ENCODE data around the gene MT1X. TPM values are rescaled to one million over a fixed set of nuclear protein-coding genes. Genes with fewer than 3 reads are reported as not detected.
"Not testable (repeated sequence)": the region's sequence is repeated elsewhere in the genome, so short reads cannot be mapped to it uniquely, and the experiment has no call there.

Gene MT1X
- total RNA-seq, 1 donor from 2014 or later: 14.5 TPM

- DNase-seq: no peak
Measured at GRCh38 chr16:56713794-56714193, 31.5 kb downstream of the MT1X start.

- DNase-seq: no peak
Measured at GRCh38 chr16:56715126-56715525, 32.9 kb downstream of the MT1X start.

GRCh38 chr16:56716761-56717160, 34.5 kb downstream of the MT1X start:
- DNase-seq: no peak

- not testable (repeated sequence) for DNase-seq
Measured at GRCh38 chr16:56717532-56717931, 35.3 kb downstream of the MT1X start.

- no peak for DNase-seq
Measured at GRCh38 chr16:56722200-56722842, 40.1 kb downstream of the MT1X start.

GRCh38 chr16:56724191-56724590, 41.9 kb downstream of the MT1X start:
- DNase-seq: no peak

- no peak for DNase-seq
Measured at GRCh38 chr16:56726283-56726682, 44.0 kb downstream of the MT1X start.

- no peak for DNase-seq
Measured at GRCh38 chr16:56726926-56727325, 44.7 kb downstream of the MT1X start.

GRCh38 chr16:56728027-56728426, 45.8 kb downstream of the MT1X start:
- no peak for DNase-seq

GRCh38 chr16:56728980-56729734, 46.9 kb downstream of the MT1X start:
- no peak for DNase-seq

- DNase-seq: peak; percentile 91
Measured at GRCh38 chr16:56729735-56730662, 47.7 kb downstream of the MT1X start, which contains the start of gene NUP93. TSS of gene NUP93 (plus strand) at chr16:56730129. CDS start at chr16:56748248, 18,119 bp downstream.

GRCh38 chr16:56732366-56732765, 50.1 kb downstream of the MT1X start:
- DNase-seq: no peak

GRCh38 chr16:56732832-56733231, 50.6 kb downstream of the MT1X start:
- DNase-seq: no peak

Other genes with a start within 250 kb of the MT1X start
- 287 TPM for gene NUDT21, start 231.1 kb upstream of the MT1X start, total RNA-seq
- gene OGFOD1, start 230.9 kb upstream of the MT1X start, total RNA-seq: 42.9 TPM
- 124 TPM for gene BBS2, start 162.4 kb upstream of the MT1X start, total RNA-seq
- gene MT4, start 117.4 kb upstream of the MT1X start, total RNA-seq: not detected
- 8.6 TPM for gene MT3, start 92.9 kb upstream of the MT1X start, total RNA-seq
- gene MT2A, start 73.9 kb upstream of the MT1X start, total RNA-seq: 2.3 TPM
- gene MT1E, start 56.7 kb upstream of the MT1X start, total RNA-seq: 12.8 TPM
- gene MT1M, start 49.8 kb upstream of the MT1X start, total RNA-seq: 1.4 TPM
- gene MT1A, start 43.8 kb upstream of the MT1X start, total RNA-seq: not detected
- not detected for gene MT1B, start 30.6 kb upstream of the MT1X start, total RNA-seq
- gene MT1F, start 24.5 kb upstream of the MT1X start, total RNA-seq: 2.5 TPM
- not detected for gene MT1G, start 14.4 kb upstream of the MT1X start, total RNA-seq
- gene MT1H, start 12.7 kb upstream of the MT1X start, total RNA-seq: not detected
- gene NUP93, start 47.7 kb downstream of the MT1X start, total RNA-seq: 207 TPM
- gene SLC12A3, start 182.7 kb downstream of the MT1X start, total RNA-seq: not detected
- gene HERPUD1, start 249.7 kb downstream of the MT1X start, total RNA-seq: 49.8 TPM

Data from occipital lobe (tissue), 2 donors.